BJ (cell line): ENCODE results near the gene PDLIM7. TPM values are rescaled to one million over a fixed set of nuclear protein-coding genes. Genes with fewer than 3 reads are reported as not detected.
A peak's percentile ranks its signal among the peaks of the same experiment; 100 is the strongest.

Source experiments
- CTCF ChIA-PET: fragments of 350-600 bp; formaldehyde crosslinking; extraction: SDS; loops from one replicate; lab custom pipeline; 2021; ENCODE audit warnings: antibody characterized with exemption, inconsistent platforms; lab: Yijun Ruan, JAX
- POLR2A ChIA-PET: fragments of 300-600 bp; sonication (Branson Sonifier 250); formaldehyde crosslinking; extraction: SDS; loops from one replicate; lab custom pipeline; 2021; ENCODE audit warnings: antibody characterized with exemption; lab: Charles Lee
- DNase-seq: peaks from one replicate; pipeline ENCODE4 v3.0.0-alpha.2; 2011; ENCODE audit warnings: low read depth
- H3K27me3 ChIP-seq: 2 replicates; pipeline ENCODE4 v1.6.0; 2011; ENCODE audit warnings: low read length; ENCODE audit not compliant: control insufficient read depth, insufficient read depth
- H3K36me3 ChIP-seq: 2 replicates; pipeline ENCODE4 v1.5.1; 2011; ENCODE audit warnings: low read length; ENCODE audit not compliant: control insufficient read depth, insufficient read depth
- H3K4me3 ChIP-seq: 2 replicates; pipeline ENCODE4 v1.5.1; 2011; ENCODE audit warnings: low read depth, mild to moderate bottlenecking, control low read depth, low read length
- CTCF ChIP-seq: IDR thresholded peaks from 2 replicates; pipeline ENCODE4 v1.5.1; 2011; ENCODE audit warnings: low read depth, mild to moderate bottlenecking, control low read depth, inconsistent platforms, low read length, moderate library complexity; ENCODE audit not compliant: insufficient read depth
- polyA plus RNA-seq: library from polyadenylated mRNA; depleted of rRNA; stranded (reverse); fragments of >200 nt; gene quantifications from 2 replicates; pipeline ENCODE4 v1.2.3, GENCODE V29; 2011

Gene PDLIM7
- polyA plus RNA-seq, 1 experiment = 624 TPM

DNA sequence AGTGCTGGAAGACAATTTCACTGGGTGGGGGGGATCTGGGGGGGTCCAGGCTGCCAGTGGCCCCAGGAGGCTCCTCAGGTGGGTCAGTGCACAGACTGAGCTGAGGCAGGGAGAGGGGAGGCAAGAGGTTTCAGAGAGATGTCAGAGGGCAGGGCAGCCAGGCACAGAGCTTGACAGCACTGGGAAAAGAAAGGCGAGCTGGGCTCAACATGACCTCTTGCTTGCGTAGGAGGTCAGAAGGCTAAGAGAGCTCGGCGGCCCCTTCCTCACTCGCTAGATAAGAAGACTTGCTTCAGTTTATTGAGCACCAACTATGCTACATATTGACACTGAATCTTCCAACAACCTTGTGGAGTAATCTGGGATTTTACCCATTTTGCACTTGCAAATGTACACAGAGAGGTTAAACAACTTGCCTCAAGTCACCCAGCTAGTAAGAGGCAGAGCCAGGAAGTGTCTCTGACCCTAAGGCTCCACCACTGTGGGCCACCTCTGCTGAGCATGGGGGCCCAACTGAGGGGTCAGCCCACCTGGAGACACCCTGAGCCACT, 3.5 kb downstream of the PDLIM7 start:
- Histone ChIP-seq H3K4me3 (no peak overlapping the region; the same call in 1 of the 2 replicates), H3K27me3 (no peaks in the 10 kb centered on the region)

DNA sequence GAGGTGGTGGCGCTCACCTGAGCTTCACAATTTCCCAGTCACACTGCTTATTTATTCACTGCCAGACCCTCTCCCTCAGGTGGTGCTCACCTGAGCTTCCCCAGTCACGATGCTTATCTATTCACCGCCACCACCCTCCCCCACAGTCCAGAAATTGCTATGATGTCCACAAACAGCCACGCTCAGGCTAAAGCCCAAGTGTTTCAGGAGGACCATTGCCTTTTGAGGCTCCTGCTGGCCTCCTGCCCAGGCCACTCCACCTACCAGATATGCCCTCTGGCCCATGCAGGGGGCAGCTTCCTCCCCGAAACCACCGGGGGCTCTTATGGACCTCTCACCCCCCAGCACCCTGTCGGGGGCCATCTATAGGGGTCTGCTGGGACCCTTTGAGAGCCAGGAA, 4.6 kb downstream of the PDLIM7 start:
- Histone ChIP-seq H3K36me3 (peaks cover 66% of the 10 kb centered on the region), H3K27me3 (no peaks in the 10 kb centered on the region), H3K4me3 (no peak overlapping the region)
- no peak for TF ChIP-seq CTCF
- DNase-seq = no peak
- ChIA-PET CTCF (interaction anchor here (0.8 to 8.2 kb wide), 8 partner anchors 7 to 89 kb away, joined by 3 to 85 read pairs (median 4); no protein-coding TSS in a partner anchor), POLR2A (interaction anchor here (1.0 kb wide), 1 partner anchor 11 kb away, joined by 4 read pairs; no protein-coding TSS in a partner anchor)

More for the DNA sequence above, 3.5 kb downstream of the PDLIM7 start:
- DNase-seq = no peak
- ChIA-PET POLR2A (interaction anchor here (0.5 to 1.1 kb wide), 2 partner anchors 13 to 14 kb away, joined by 4 read pairs; no protein-coding TSS in a partner anchor), CTCF (interaction anchor here (2.7 to 8.2 kb wide), 4 partner anchors 8 to 47 kb away, joined by 8 to 85 read pairs (median 52); partner anchors contain the start of gene PRR7)
- peaks cover 57% of the 10 kb centered on the region for H3K36me3 ChIP-seq
- TF ChIP-seq CTCF = no peak

DNA sequence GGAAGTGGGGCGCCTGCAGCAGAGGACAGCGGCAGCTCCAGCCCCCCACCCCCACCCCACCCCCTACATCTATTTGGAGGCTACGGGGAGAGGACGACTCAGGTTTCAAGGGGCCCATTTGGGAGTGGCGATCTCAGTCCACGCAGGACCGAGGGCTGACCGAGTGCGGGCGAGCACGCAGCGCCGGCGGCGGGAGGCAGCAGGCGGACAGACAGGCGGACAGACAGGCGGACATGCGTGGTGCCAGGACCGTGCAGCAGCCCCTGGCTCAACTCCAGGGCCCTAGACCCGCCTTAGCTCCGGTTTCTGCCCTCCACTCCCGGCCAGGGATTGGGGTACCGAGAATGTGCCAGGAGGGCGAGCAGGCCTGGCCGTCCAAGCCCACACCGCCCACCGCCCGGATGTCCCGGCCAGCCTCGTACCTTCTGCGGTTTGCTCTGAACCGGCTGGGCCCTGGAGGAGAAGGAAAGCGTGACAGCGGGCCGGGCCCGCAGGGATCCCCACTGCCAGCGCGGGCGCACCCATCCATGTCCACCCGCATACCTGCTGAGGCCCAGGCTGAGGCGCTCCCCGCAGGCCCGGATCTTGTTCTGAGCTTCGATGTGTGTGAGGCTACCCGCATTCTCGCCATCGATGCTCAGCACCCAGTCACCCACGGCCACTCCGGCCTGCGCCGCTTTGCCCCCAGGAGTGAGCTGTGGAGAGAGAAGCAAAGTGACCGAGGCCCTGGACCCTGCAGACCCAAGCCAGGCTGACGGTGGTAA, 5.2 kb downstream of the PDLIM7 start:
- Histone ChIP-seq H3K36me3 (peaks cover 73% of the 10 kb centered on the region), H3K4me3 (no peak overlapping the region), H3K27me3 (no peaks in the 10 kb centered on the region)
- ChIA-PET CTCF (interaction anchor here (0.8 to 8.2 kb wide), 6 partner anchors 8 to 36 kb away, joined by 3 to 85 read pairs (median 3); no protein-coding TSS in a partner anchor), POLR2A (interaction anchor here (1.0 kb wide), 1 partner anchor 11 kb away, joined by 4 read pairs; no protein-coding TSS in a partner anchor)
- no peak for DNase-seq
- TF ChIP-seq CTCF = no peak

DNA sequence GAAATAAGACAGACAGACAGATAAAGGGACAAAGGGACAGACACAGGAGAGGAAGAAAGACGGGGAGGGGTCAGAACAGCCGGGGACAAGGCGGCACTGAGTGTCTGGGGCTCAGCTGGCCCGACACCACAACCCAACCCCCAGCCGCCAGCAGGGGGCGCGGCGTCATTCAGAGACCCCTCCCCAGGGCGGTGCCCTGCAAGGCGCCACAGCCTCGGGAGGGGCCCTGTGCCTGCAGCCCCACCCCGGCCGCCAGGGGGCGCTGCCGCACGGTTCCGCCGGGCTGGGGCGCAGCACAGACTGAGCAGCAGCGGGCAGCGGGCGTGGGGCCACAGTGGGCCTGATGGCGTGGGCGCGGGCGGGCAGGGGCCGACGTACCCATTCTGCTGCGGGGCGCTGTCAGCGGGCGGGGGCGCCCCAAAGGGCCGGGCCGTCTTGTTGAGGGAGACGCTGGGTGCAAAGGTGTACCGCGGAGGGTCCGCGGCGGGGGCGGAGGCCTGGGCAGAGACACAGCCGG, 5.9 kb downstream of the PDLIM7 start:
- peak; percentile 54 for TF ChIP-seq CTCF
- CTCF ChIA-PET = interaction anchor here (0.9 to 8.2 kb wide), 2 partner anchors 13 to 19 kb away, joined by 3 to 85 read pairs; no protein-coding TSS in a partner anchor
- Histone ChIP-seq H3K36me3 (peaks cover 75% of the 10 kb centered on the region), H3K4me3 (no peak overlapping the region), H3K27me3 (no peaks in the 10 kb centered on the region)
- POLR2A ChIA-PET = no interaction called here
- DNase-seq = no peak
